T-helper 17 cell (primary cell): ENCODE measurements around the gene RNF167. TPM values are rescaled to one million over a fixed set of nuclear protein-coding genes. Genes with fewer than 3 reads are reported as not detected.
"Not testable (repeated sequence)": the region's sequence is repeated elsewhere in the genome, so short reads cannot be mapped to it uniquely, and the experiment has no call there.

Experiments
- ATAC-seq: fragments of 150-1000 bp; cut with Tn5 transposase; 2 replicates; pipeline ENCODE4 v1.10.0; 2021; ENCODE audit warnings: mild to moderate bottlenecking, moderate library complexity
- DNase-seq, 3 donors: peaks; one replicate each; pipeline versions ENCODE4 v3.0.0 to v3.0.0-alpha.2; 2020 to 2021
- H3K9me3 ChIP-seq: one replicate; pipeline ENCODE4 v1.7.0; 2013; ENCODE audit warnings: low read length, mild to moderate bottlenecking; ENCODE audit not compliant: control insufficient read depth, poor library complexity, severe bottlenecking
- H3K27ac Mint-ChIP-seq: one replicate; pipeline ENCODE4 v1.8.0; 2022; ENCODE audit warnings: mild to moderate bottlenecking, moderate library complexity, mixed read lengths
- H3K27me3 Mint-ChIP-seq: one replicate; pipeline ENCODE4 v1.8.0; 2022; ENCODE audit warnings: mixed read lengths
- H3K36me3 Mint-ChIP-seq: one replicate; pipeline ENCODE4 v1.8.0; 2022; ENCODE audit warnings: low read depth, mixed read lengths
- H3K4me1 Mint-ChIP-seq: one replicate; pipeline ENCODE4 v1.8.0; 2022; ENCODE audit warnings: mild to moderate bottlenecking, mixed read lengths
- H3K4me3 Mint-ChIP-seq: one replicate; pipeline ENCODE4 v1.8.0; 2022; ENCODE audit warnings: mild to moderate bottlenecking, moderate library complexity, mixed read lengths
- total RNA-seq, 4 donors: library from RNA in 2 of 4; stranded (reverse) in 2 of 4; gene quantifications; one replicate each; pipeline ENCODE4 v1.2.3 and lab custom pipeline; 2022 to 2026

The RNF167 gene
- total RNA-seq, 2 donors from 2014 or later, result 95.5 to 99.0 TPM

- H3K27me3 Mint-ChIP-seq, DNase-seq, H3K4me3 Mint-ChIP-seq, H3K9me3 ChIP-seq, H3K27ac Mint-ChIP-seq, H3K4me1 Mint-ChIP-seq, H3K36me3 Mint-ChIP-seq, ATAC-seq: not testable (repeated sequence)
Measured at GRCh38 chr17:4914551-4914950, 25.5 kb upstream of the RNF167 start.

DNA sequence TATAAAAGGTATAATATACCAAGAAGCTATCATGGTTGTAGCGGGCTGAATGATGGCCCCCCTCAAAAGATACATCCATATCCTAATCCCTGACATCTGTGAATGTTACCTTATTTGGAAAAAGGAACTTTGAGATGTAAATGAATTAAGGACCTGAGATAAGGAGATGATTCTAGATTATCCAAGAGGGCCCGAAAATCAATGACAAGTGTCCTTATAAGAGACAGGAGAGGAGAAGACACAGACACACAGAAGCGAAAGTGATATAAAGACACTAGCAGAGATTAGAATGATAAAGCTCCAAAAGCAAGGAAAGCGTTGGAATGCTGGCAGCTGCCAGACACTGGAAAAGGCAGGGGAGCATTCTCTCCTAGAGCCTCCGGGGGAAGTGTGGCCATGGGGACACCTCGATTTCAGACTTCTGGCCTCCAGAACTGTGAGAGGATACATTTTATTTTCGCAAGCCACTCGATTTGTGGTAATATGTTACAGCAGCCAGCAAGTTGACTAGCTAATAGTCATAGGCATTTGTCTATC lies 20.5 kb upstream of the RNF167 start:
- H3K36me3 Mint-ChIP-seq, result no peaks in the 10 kb centered on the region
- no peak overlapping the region for H3K27ac Mint-ChIP-seq
- ATAC-seq (no peak), DNase-seq (no peak)
- peaks cover 4% of the 10 kb centered on the region for H3K4me1 Mint-ChIP-seq
- no peaks in the 10 kb centered on the region for H3K9me3 ChIP-seq
- H3K4me3 Mint-ChIP-seq, result no peak overlapping the region
- no peaks in the 10 kb centered on the region for H3K27me3 Mint-ChIP-seq

DNA sequence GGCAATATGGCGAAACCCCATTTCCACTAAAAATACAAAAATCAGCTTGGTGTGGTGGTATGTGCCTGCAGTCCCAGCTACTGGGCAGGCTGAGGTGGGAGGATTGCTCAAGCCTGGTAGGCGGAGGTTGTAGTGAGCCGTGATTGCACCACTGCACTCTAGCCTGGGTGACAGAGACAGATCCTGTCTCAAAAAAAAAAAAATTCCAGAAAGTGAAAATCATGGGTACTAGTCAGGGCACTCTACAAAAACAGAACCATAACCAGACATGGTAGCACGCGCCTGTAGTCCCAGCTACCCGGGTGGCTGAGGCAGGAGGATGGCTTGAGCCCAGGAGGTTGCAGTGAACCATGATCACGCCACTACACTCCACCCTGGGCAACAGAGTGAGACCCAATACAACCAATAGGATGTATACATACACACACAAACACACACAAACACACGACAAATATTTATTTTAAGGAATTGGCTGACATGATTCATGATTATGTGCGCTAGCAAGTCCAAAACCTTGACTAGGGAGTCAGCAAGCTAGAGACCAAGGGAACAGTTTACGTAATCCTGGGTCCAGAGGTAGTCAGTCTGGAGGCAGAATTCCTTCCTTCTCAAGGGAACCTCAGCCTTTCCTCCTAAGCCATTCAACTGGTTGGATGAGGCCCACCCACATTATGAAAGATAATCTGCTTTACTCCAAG lies 19.6 kb upstream of the RNF167 start:
- no peaks in the 10 kb centered on the region for H3K9me3 ChIP-seq
- no peaks in the 10 kb centered on the region for H3K36me3 Mint-ChIP-seq
- no peak overlapping the region for H3K27ac Mint-ChIP-seq
- H3K27me3 Mint-ChIP-seq, result no peaks in the 10 kb centered on the region
- H3K4me3 Mint-ChIP-seq, result no peak overlapping the region
- no peak for DNase-seq
- H3K4me1 Mint-ChIP-seq, result peaks cover 4% of the 10 kb centered on the region
- no peak for ATAC-seq

DNA sequence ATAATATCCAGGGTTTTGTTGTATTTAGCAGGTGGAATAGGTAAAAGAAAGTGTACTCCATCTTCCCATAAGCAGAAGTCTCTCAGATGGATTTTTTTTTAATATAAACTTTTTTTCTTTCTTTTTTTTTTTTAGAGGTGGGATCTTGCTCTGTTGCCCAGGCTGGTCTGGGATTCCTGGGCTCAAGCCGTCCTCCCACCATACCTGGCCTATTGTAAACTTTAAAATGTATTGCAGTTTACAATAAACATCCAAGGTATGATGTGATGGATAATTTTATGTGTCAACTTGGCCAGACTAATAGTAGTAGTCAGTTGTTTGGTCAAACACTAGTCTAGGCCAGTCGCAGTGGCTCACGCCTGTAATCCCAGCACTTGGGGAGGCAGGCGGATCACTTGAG lies 18.7 kb upstream of the RNF167 start:
- no peaks in the 10 kb centered on the region for H3K36me3 Mint-ChIP-seq
- H3K4me3 Mint-ChIP-seq, result no peak overlapping the region
- H3K9me3 ChIP-seq, result no peaks in the 10 kb centered on the region
- H3K27ac Mint-ChIP-seq, result no peak overlapping the region
- DNase-seq (no peak), ATAC-seq (no peak)
- H3K27me3 Mint-ChIP-seq, result no peaks in the 10 kb centered on the region
- peaks cover 4% of the 10 kb centered on the region for H3K4me1 Mint-ChIP-seq

GRCh38 chr17:4926577-4927335 lies 13.3 kb upstream of the RNF167 start:
- not testable (repeated sequence) for DNase-seq, H3K27me3 Mint-ChIP-seq, ATAC-seq, H3K4me3 Mint-ChIP-seq, H3K9me3 ChIP-seq, H3K36me3 Mint-ChIP-seq
- peak overlapping the region; percentile 34 for H3K27ac Mint-ChIP-seq
- H3K4me1 Mint-ChIP-seq, result peaks cover 15% of the 10 kb centered on the region

- Mint-ChIP-seq H3K4me3 (no peak overlapping the region), H3K4me1 (peaks cover 19% of the 10 kb centered on the region), H3K27ac (no peak overlapping the region), H3K36me3 (peaks cover 9% of the 10 kb centered on the region), H3K27me3 (no peaks in the 10 kb centered on the region)
- no peak for DNase-seq
- no peak for ATAC-seq
- H3K9me3 ChIP-seq, result no peaks in the 10 kb centered on the region
Measured at GRCh38 chr17:4928881-4929280, 11.2 kb upstream of the RNF167 start.

- Mint-ChIP-seq H3K4me3 (no peak within 1 kb of the TSS), H3K27ac (peak within 1 kb of the TSS; percentile 5)
- ATAC-seq, result no peak
Measured at GRCh38 chr17:4931963-4932362, 8.1 kb upstream of the RNF167 start, which contains the start of gene GP1BA. GP1BA (plus strand) TSS chr17:4932277; CDS start chr17:4932605, 328 bp downstream.

GRCh38 chr17:4932756-4933155 lies 7.3 kb upstream of the RNF167 start:
- Mint-ChIP-seq H3K36me3 (peaks cover 9% of the 10 kb centered on the region), H3K27ac (no peak overlapping the region), H3K4me3 (no peak overlapping the region), H3K27me3 (no peaks in the 10 kb centered on the region), H3K4me1 (peaks cover 27% of the 10 kb centered on the region)
- no peak for DNase-seq
- ATAC-seq, result no peak
- H3K9me3 ChIP-seq, result no peaks in the 10 kb centered on the region

More at GRCh38 chr17:4931963-4932362, 8.1 kb upstream of the RNF167 start, which contains the start of gene GP1BA:
- peaks cover 9% of the 10 kb centered on the region for H3K36me3 Mint-ChIP-seq
- no peaks in the 10 kb centered on the region for H3K9me3 ChIP-seq
- H3K4me1 Mint-ChIP-seq, result peaks cover 27% of the 10 kb centered on the region
- no peaks in the 10 kb centered on the region for H3K27me3 Mint-ChIP-seq
- no peak for DNase-seq

DNA sequence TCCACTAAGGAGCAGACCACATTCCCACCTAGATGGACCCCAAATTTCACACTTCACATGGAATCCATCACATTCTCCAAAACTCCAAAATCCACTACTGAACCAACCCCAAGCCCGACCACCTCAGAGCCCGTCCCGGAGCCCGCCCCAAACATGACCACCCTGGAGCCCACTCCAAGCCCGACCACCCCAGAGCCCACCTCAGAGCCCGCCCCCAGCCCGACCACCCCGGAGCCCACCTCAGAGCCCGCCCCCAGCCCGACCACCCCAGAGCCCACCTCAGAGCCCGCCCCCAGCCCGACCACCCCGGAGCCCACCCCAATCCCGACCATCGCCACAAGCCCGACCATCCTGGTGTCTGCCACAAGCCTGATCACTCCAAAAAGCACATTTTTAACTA lies 6.4 kb upstream of the RNF167 start:
- Mint-ChIP-seq H3K36me3 (peaks cover 9% of the 10 kb centered on the region), H3K27ac (peak overlapping the region; percentile 60), H3K27me3 (no peaks in the 10 kb centered on the region), H3K4me1 (peaks cover 31% of the 10 kb centered on the region), H3K4me3 (peak overlapping the region; percentile 61)
- ATAC-seq, result no peak
- H3K9me3 ChIP-seq, result no peaks in the 10 kb centered on the region
- no peak for DNase-seq

DNA sequence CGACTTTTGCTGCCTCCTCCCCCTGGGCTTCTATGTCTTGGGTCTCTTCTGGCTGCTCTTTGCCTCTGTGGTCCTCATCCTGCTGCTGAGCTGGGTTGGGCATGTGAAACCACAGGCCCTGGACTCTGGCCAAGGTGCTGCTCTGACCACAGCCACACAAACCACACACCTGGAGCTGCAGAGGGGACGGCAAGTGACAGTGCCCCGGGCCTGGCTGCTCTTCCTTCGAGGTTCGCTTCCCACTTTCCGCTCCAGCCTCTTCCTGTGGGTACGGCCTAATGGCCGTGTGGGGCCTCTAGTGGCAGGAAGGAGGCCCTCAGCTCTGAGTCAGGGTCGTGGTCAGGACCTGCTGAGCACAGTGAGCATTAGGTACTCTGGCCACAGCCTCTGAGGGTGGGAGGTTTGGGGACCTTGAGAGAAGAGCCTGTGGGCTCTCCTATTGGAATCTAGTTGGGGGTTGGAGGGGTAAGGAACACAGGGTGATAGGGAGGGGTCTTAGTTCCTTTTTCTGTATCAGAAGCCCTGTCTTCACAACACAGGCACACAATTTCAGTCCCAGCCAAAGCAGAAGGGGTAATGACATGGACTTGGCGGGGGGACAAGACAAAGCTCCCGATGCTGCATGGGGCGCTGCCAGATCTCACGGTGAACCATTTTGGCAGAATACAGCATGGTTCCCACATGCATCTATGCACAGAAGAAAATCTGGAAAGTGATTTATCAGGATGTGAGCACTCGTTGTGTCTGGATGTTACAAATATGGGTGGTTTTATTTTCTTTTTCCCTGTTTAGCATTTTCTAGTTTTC lies 5.7 kb upstream of the RNF167 start:
- DNase-seq, result no peak
- Mint-ChIP-seq H3K27ac (peak overlapping the region; percentile 60), H3K36me3 (peaks cover 9% of the 10 kb centered on the region), H3K4me1 (peaks cover 35% of the 10 kb centered on the region), H3K27me3 (no peaks in the 10 kb centered on the region), H3K4me3 (peak overlapping the region; percentile 68)
- H3K9me3 ChIP-seq, result no peaks in the 10 kb centered on the region
- ATAC-seq, result peak; percentile 28

DNA sequence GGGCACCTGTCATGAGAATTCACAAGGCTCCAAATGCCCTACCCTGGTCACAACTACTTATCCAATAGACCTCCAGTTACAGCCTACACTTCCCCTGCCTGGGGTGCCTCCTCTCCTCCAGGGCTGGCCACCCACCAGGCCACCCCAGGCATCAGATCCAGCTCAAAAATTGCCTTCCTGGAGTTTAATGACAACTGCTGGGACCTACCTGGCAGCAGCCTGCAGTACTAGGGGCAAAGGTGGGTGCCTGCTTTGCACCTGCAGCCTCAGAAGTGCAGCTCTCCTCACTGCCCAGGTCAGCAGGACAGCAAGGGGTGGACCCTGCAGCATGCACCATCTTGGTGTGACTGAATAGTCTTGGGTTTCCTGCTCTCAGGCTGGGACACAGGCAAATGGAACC lies 4.4 kb upstream of the RNF167 start:
- H3K27me3 Mint-ChIP-seq, result no peaks in the 10 kb centered on the region
- H3K27ac Mint-ChIP-seq, result peak overlapping the region; percentile 43
- no peak for DNase-seq
- H3K36me3 Mint-ChIP-seq, result peaks cover 10% of the 10 kb centered on the region
- ATAC-seq, result no peak
- peaks cover 37% of the 10 kb centered on the region for H3K4me1 Mint-ChIP-seq
- H3K9me3 ChIP-seq, result no peaks in the 10 kb centered on the region
- no peak overlapping the region for H3K4me3 Mint-ChIP-seq

GRCh38 chr17:4936436-4936835 lies 3.6 kb upstream of the RNF167 start:
- peaks cover 7% of the 10 kb centered on the region for H3K36me3 Mint-ChIP-seq

DNA sequence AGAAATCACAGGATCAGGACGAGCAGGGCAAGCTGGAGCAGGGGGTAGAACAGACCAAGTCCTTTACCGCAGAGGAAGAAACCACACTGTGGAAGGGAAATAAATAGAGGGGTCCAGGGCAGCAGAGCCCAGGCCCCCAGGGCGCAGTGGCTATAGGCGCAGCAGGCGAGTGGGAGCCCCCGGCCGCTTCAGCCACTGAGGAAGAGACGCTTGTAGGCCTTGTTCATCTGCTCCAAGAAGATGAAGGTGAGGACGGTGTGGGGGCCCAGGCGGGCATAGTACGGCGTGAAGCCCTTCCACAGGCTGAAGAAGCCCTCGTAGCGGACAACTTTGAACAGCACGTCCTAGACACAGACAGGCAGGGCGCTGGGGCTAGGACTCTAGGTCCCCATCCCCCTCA lies 2.5 kb upstream of the RNF167 start:
- H3K4me3 Mint-ChIP-seq, result peak overlapping the region; percentile 28
- no peak overlapping the region for H3K27ac Mint-ChIP-seq
- H3K36me3 Mint-ChIP-seq, result peaks cover 10% of the 10 kb centered on the region
- ATAC-seq (no peak), DNase-seq (no peak)
- H3K9me3 ChIP-seq, result no peaks in the 10 kb centered on the region
- H3K27me3 Mint-ChIP-seq, result no peaks in the 10 kb centered on the region
- H3K4me1 Mint-ChIP-seq, result peaks cover 45% of the 10 kb centered on the region

More at GRCh38 chr17:4936436-4936835, 3.6 kb upstream of the RNF167 start:
- Mint-ChIP-seq H3K4me1 (peaks cover 36% of the 10 kb centered on the region), H3K27ac (peak overlapping the region; percentile 43), H3K27me3 (no peaks in the 10 kb centered on the region), H3K4me3 (no peak overlapping the region)
- no peak for ATAC-seq
- DNase-seq, result no peak
- H3K9me3 ChIP-seq, result no peaks in the 10 kb centered on the region
